MM.1S (cell line): ENCODE data around the gene RPN1.
"Not testable (repeated sequence)": the region's sequence is repeated elsewhere in the genome, so short reads cannot be mapped to it uniquely, and the experiment has no call there.

Experiments
- DNase-seq: peaks from one replicate; pipeline ENCODE4 v3.0.0-alpha.2; 2015
- H2AFZ ChIP-seq: fragments of 300-600 bp; sonication (generic); 2 replicates; pipeline ENCODE4 v1.6.0; 2016; ENCODE audit warnings: antibody characterized with exemption, low read length
- H3F3A ChIP-seq: fragments of 300-600 bp; sonication (generic); 2 replicates; pipeline ENCODE4 v1.6.1; 2016; ENCODE audit warnings: mild to moderate bottlenecking, antibody characterized with exemption, low read length, moderate library complexity, mixed read lengths; ENCODE audit not compliant: insufficient read depth
- H3K27ac ChIP-seq: fragments of 300-600 bp; sonication (generic); 2 replicates; pipeline ENCODE4 v1.5.1; 2016; ENCODE audit warnings: mild to moderate bottlenecking, low read length
- H3K27me3 ChIP-seq: fragments of 300-600 bp; sonication (generic); replicated peaks from 2 replicates; pipeline ENCODE4 v1.6.0; 2016; ENCODE audit warnings: low read length; ENCODE audit not compliant: insufficient read depth
- H3K36me3 ChIP-seq: fragments of 300-600 bp; sonication (generic); replicated peaks from 2 replicates; pipeline ENCODE4 v1.6.1; 2016; ENCODE audit warnings: mild to moderate bottlenecking, low read length, mixed read lengths; ENCODE audit not compliant: insufficient read depth
- H3K4me1 ChIP-seq: fragments of 300-600 bp; sonication (generic); 2 replicates; pipeline ENCODE4 v1.6.1; 2016; ENCODE audit warnings: low read length, mixed read lengths
- H3K4me2 ChIP-seq: fragments of 300-600 bp; sonication (generic); 2 replicates; pipeline ENCODE4 v1.6.0; 2016; ENCODE audit warnings: low read depth, low read length
- H3K4me3 ChIP-seq: fragments of 300-600 bp; sonication (generic); 2 replicates; pipeline ENCODE4 v1.5.1; 2016; ENCODE audit warnings: low read length, mixed read lengths
- H3K79me2 ChIP-seq: fragments of 300-600 bp; sonication (generic); 2 replicates; pipeline ENCODE4 v1.6.1; 2016; ENCODE audit warnings: mixed run types, low read length, mixed read lengths
- H3K9ac ChIP-seq: fragments of 300-600 bp; sonication (generic); 2 replicates; pipeline ENCODE4 v1.6.1; 2016; ENCODE audit warnings: low read length, mixed read lengths
- H3K9me2 ChIP-seq: fragments of 300-600 bp; sonication (generic); replicated peaks from 2 replicates; pipeline ENCODE4 v1.6.1; 2016; ENCODE audit warnings: mild to moderate bottlenecking, low read length, mixed read lengths; ENCODE audit not compliant: insufficient read depth
- H3K9me3 ChIP-seq: fragments of 300-600 bp; sonication (generic); replicated peaks from 2 replicates; pipeline ENCODE4 v1.6.1; 2016; ENCODE audit warnings: mild to moderate bottlenecking, low read length, mixed read lengths; ENCODE audit not compliant: insufficient read depth
- H4K20me1 ChIP-seq: fragments of 300-600 bp; sonication (generic); 2 replicates; pipeline ENCODE4 v1.6.1; 2016; ENCODE audit warnings: mild to moderate bottlenecking, low read length, moderate library complexity, mixed read lengths; ENCODE audit not compliant: insufficient read depth
- CTCF ChIP-seq: fragments of 300-600 bp; sonication (generic); IDR thresholded peaks from 2 replicates; pipeline ENCODE4 v1.5.1; 2016; ENCODE audit warnings: antibody characterized with exemption, low read length, mixed read lengths
- EZH2 ChIP-seq: fragments of 300-600 bp; sonication (generic); optimal IDR thresholded peaks from 2 replicates; pipeline ENCODE3; 2017; ENCODE audit warnings: low read depth, mild to moderate bottlenecking, antibody characterized with exemption, low read length, mixed read lengths
- EZH2phosphoT487 ChIP-seq: fragments of 300-600 bp; sonication (generic); IDR thresholded peaks from 2 replicates; pipeline ENCODE4 v1.6.1; 2018; ENCODE audit warnings: antibody characterized with exemption, low read length

RPN1 gene

GRCh38 chr3:128680603-128681368 lies 30.2 kb upstream of the RPN1 start:
- Histone ChIP-seq H3K4me2 (peak overlapping the region; percentile 96), H3K27me3 (no peaks in the 10 kb centered on the region), H3K9ac (peak overlapping the region; percentile 93), H3K4me3 (peak overlapping the region; percentile 83), H4K20me1 (no peaks in the 10 kb centered on the region), H3K4me1 (0 out of 2 replicates have a peak, but pooled peaks cover 4% of the 10 kb centered on the region), H3K27ac (peak overlapping the region; percentile 77), H3K79me2 (no peaks in the 10 kb centered on the region), H3K36me3 (no peaks in the 10 kb centered on the region), H3K9me3 (no peaks in the 10 kb centered on the region), H3F3A (peaks cover 6% of the 10 kb centered on the region; the same call in 1 of the 2 replicates), H2AFZ (peak overlapping the region; percentile 89), H3K9me2 (no peaks in the 10 kb centered on the region)
- TF ChIP-seq CTCF (peak; percentile 93), EZH2phosphoT487 (no peak)
- DNase-seq: peak; percentile 98

GRCh38 chr3:128679338-128679737 lies 28.7 kb upstream of the RPN1 start:
- TF ChIP-seq EZH2phosphoT487 (no peak), EZH2 (no peak)
- Histone ChIP-seq H3K9ac (no peak overlapping the region), H4K20me1 (no peaks in the 10 kb centered on the region), H3K79me2 (0 out of 2 replicates have a peak, but pooled peaks cover 2% of the 10 kb centered on the region), H2AFZ (no peak overlapping the region), H3K27me3 (no peaks in the 10 kb centered on the region), H3K9me2 (no peaks in the 10 kb centered on the region), H3K9me3 (no peaks in the 10 kb centered on the region), H3K4me1 (0 out of 2 replicates have a peak, but pooled peaks cover 4% of the 10 kb centered on the region), H3K4me2 (no peak overlapping the region), H3K27ac (no peak overlapping the region), H3F3A (peaks cover 9% of the 10 kb centered on the region; the same call in 1 of the 2 replicates), H3K36me3 (no peaks in the 10 kb centered on the region), H3K4me3 (no peak overlapping the region)
- no peak for DNase-seq

- H3K9me3 ChIP-seq, H2AFZ ChIP-seq, H3K79me2 ChIP-seq, DNase-seq, H3K4me2 ChIP-seq, H3K4me3 ChIP-seq, H3K9ac ChIP-seq, H3K27me3 ChIP-seq, H4K20me1 ChIP-seq, H3F3A ChIP-seq, H3K9me2 ChIP-seq, H3K27ac ChIP-seq, H3K36me3 ChIP-seq, H3K4me1 ChIP-seq: not testable (repeated sequence)
Observed at GRCh38 chr3:128675802-128676201, 25.2 kb upstream of the RPN1 start.

GRCh38 chr3:128674161-128674784 lies 23.7 kb upstream of the RPN1 start:
- peak overlapping the region; percentile 53 for H2AFZ ChIP-seq
- H3K4me3 ChIP-seq: peak overlapping the region; percentile 57
- no peaks in the 10 kb centered on the region for H3K9me3 ChIP-seq
- peak overlapping the region; percentile 76 for H3K9ac ChIP-seq
- no peaks in the 10 kb centered on the region for H3K27me3 ChIP-seq
- no peaks in the 10 kb centered on the region for H3K36me3 ChIP-seq
- H3K79me2 ChIP-seq: 0 out of 2 replicates have a peak, but pooled peaks cover 3% of the 10 kb centered on the region
- DNase-seq: no peak
- TF ChIP-seq EZH2 (no peak), EZH2phosphoT487 (no peak), CTCF (no peak)
- H3K27ac ChIP-seq: peak overlapping the region; percentile 76
- no peaks in the 10 kb centered on the region for H3K4me1 ChIP-seq
- no peaks in the 10 kb centered on the region for H3K9me2 ChIP-seq
- no peaks in the 10 kb centered on the region for H4K20me1 ChIP-seq
- 0 out of 2 replicates have a peak, but pooled peaks cover 4% of the 10 kb centered on the region for H3F3A ChIP-seq
- peak overlapping the region; percentile 62 for H3K4me2 ChIP-seq
